Stimulated activated CD4-positive, alpha-beta T cell treated with anti-CD3 and anti-CD28 coated beads, Interleukin-12 subunit alpha, Interleukin-12 subunit beta, amount 100 ng/mL, for 24 hours (primary cell): ENCODE data around the gene MICU1.
A peak's percentile ranks its signal among the peaks of the same experiment; 100 is the strongest.
"Not testable (repeated sequence)": the region's sequence is repeated elsewhere in the genome, so short reads cannot be mapped to it uniquely, and the experiment has no call there.

ENCODE experiments used
- DNase-seq, 2 experiments: peaks; one replicate each; pipeline ENCODE4 v3.0.0-alpha.2; 2020; ENCODE audit warnings: low read depth in 2 of 2

MICU1 gene

GRCh38 chr10:72328045-72328828 is 297.6 kb downstream of the MICU1 start:
- no peak for DNase-seq

GRCh38 chr10:72326665-72327603 is 298.9 kb downstream of the MICU1 start:
- peak; percentile 58 to 65 for DNase-seq

- DNase-seq, result not testable (repeated sequence)
Measured at GRCh38 chr10:72325243-72326175, 300.4 kb downstream of the MICU1 start.

DNA sequence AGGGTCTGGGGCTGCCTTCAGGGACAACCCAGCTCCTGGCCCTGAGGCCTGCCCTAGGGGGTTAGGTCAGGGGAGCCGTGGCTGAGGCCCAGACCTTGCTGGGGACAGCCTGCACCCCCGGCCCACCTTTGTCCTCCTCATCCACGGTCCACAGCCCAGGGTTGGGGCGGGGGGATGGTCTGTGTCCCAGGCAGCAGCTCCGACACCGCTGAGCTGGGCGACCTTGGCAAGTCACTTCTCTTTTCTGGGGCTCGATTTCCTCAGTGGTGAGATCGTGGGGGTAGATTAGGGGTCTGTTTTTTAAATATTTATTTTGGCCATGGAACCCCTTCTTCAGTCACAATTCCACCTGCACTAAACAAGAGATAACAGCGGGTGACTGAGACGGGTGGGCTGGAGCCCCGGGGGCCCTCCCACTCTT is 302.1 kb downstream of the MICU1 start:
- no peak for DNase-seq

DNA sequence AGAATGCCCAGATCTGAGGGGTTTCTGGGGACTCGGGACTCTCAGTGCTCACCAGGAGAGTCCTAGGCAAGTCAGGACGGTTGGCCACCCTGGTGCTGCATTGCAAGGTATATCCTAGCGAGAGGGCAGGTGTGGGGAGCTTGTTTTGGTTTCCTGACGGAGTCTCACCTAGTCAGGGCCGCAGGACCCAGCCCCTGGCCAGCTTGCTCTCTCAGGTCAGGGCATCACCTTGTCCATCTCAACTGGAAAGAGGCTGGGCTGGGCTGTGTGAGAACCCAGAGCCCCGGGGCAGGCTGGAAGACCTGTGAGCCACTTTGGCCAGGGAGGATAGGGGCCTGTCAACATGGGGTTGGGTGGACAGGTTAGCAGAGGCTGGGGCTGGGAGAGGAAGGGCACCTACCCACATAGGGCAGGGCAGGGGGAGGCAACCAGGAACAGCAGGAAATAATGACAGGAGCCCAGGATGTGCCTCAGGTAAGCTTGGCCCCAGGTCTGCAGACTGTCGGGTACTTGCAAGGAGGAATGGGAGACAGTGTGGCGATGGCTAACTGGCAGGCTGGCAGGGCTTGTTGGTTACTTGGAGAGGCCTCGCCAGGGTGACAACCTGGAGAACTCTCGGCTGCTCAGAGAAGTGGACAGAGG is 302.6 kb downstream of the MICU1 start:
- DNase-seq, result no peak

DNA sequence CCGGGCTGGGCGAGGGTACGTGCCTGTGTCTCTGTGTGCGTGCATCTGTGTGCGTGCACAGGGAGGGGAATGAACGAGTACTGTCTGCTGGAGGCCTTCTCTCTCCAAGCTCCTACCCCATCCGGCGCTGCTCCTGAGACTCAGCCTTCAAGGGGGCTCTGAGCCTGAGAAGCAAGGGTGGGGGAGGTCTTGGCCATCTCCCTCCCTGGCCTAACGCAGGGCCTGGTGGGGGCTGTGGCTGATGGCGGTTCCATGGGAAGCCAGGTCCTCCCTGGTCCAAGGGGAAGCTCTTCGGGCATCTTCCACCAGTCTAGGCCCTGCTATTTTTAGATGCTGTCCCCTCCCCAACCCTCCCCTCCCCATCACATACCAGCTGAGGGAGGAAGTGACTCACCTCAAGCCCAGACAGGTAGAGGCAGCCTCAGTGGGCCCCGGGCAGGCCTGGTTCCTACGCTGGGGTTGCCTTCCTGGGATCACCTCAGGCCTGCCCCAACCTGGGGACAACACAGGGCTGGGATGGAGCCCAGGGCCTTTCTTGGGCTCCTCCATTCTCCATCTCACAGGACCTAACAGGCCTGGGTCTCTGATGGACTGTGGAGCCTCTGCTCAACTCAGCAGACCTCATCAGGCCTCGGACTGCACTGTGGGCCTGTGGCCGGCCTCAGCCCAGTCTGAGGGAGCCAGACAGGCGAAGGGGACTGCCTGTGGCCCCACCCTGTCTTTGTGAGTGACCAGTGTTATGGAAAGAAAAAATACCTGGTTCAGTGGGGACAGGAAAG is 303.4 kb downstream of the MICU1 start:
- no peak for DNase-seq

DNA sequence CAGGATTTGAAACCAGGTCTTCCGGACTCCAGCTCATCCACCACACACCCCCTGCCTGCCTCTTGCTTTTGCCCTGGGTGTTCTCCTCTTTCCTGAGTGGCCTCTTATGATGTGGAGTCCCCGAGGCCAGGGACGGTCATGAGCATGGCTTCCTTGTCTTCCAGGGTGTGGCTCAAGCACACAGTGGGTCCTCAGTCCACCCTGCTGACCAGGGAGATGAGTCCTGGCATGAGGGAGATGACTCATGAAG is 303.9 kb downstream of the MICU1 start:
- no peak for DNase-seq

GRCh38 chr10:72321248-72322029 is 304.4 kb downstream of the MICU1 start:
- no peak for DNase-seq

GRCh38 chr10:72320676-72321247 is 305.1 kb downstream of the MICU1 start:
- DNase-seq, result peak in 1 of 2 experiments; percentile 70

DNA sequence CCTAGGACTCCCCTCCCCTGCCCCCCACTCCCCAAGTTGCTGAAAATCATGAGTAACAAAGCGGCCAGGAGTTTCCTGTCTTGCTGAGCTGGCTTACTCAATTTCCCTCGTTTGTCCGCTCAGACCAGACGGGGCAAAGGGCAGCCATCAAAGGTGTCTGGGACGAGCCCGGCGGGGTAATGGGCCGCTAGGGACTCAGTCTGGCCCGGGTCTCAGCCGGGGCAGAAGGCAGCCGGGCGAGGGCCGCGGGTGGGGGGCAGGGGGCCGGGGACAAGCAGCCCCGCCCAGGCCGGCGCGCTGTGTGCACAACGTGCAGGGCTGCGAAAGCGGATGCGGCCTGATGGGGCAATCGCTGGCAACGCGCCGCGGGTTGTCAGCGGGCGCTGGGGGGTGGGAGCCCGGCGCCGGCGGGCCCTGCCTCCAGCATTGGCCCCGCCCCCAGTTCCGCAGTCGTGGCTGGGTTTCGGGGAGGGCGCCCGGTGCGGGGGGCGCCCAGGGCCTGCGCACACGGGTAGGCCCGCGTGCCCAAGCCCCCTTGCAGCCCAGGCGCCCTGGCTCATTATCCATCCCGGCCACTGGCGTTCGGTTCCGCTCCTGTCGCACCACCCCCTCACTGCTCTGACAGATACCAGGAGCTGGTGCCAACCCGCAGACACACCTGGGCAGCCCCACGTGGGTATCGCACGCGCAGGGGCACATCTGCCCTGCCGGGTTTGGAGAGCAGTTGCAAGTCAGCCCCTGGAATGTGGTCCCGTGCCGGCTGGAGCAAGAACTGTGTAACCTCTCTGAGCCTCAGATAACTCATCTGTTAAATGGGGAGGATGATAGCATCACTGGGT is 306.2 kb downstream of the MICU1 start:
- peak; percentile 83 for DNase-seq

- no peak for DNase-seq
Measured at GRCh38 chr10:72318418-72319262, 307.2 kb downstream of the MICU1 start.
